Fibroblast of lung (primary cell): ENCODE measurements around the gene MPP3. TPM values are rescaled to one million over a fixed set of nuclear protein-coding genes. Genes with fewer than 3 reads are reported as not detected.

ENCODE experiments used
- DNase-seq, 2 donors: peaks; one replicate each; pipeline versions ENCODE4 v3.0.0 to v3.0.0-alpha.2; 2010; ENCODE audit warnings: low read depth in 2 of 2
- H2AFZ ChIP-seq: 2 replicates; pipeline ENCODE4 v1.5.1; 2012; ENCODE audit warnings: low read length, control low read depth, inconsistent platforms
- H3K27ac ChIP-seq: 2 replicates; pipeline ENCODE4 v1.5.1; 2011; ENCODE audit warnings: low read length, control low read depth; ENCODE audit not compliant: insufficient read depth
- H3K27me3 ChIP-seq: 2 replicates; pipeline ENCODE4 v1.5.1; 2011; ENCODE audit warnings: mild to moderate bottlenecking, low read length; ENCODE audit not compliant: control insufficient read depth, insufficient read depth
- H3K36me3 ChIP-seq: 2 replicates; pipeline ENCODE4 v1.5.1; 2011; ENCODE audit warnings: low read length; ENCODE audit not compliant: control insufficient read depth, insufficient read depth
- H3K4me1 ChIP-seq: 2 replicates; pipeline ENCODE4 v1.5.1; 2011; ENCODE audit warnings: low read length; ENCODE audit not compliant: control insufficient read depth, insufficient read depth; ENCODE audit errors: extremely low read depth
- H3K4me2 ChIP-seq: 2 replicates; pipeline ENCODE4 v1.5.1; 2011; ENCODE audit warnings: low read length, control low read depth; ENCODE audit not compliant: insufficient read depth; ENCODE audit errors: extremely low read depth
- H3K4me3 ChIP-seq, 4 experiments: fragments of 200-600 bp in 1 of 4; sonication (generic) in 1 of 4; replicated peaks in 1 of 4; 2 replicates each; pipeline ENCODE4 v1.5.1; 2011 to 2016; ENCODE audit warnings: low read length in 4 of 4, low read depth in 3 of 4, mild to moderate bottlenecking in 3 of 4, control low read depth in 2 of 4, inconsistent platforms in 1 of 4, mixed read lengths in 1 of 4; ENCODE audit not compliant: insufficient read depth in 1 of 4; ENCODE audit errors: control extremely low read depth in 1 of 4
- H3K79me2 ChIP-seq: 2 replicates; pipeline ENCODE4 v1.5.1; 2012; ENCODE audit warnings: mild to moderate bottlenecking, low read length, inconsistent platforms; ENCODE audit not compliant: control insufficient read depth, insufficient read depth
- H3K9ac ChIP-seq: 2 replicates; pipeline ENCODE4 v1.5.1; 2011; ENCODE audit warnings: mild to moderate bottlenecking, low read length, control low read depth; ENCODE audit not compliant: insufficient read depth
- H3K9me3 ChIP-seq: 2 replicates; pipeline ENCODE4 v1.5.1; 2012; ENCODE audit warnings: low read depth, low read length; ENCODE audit not compliant: control insufficient read depth, insufficient read depth
- H4K20me1 ChIP-seq: 2 replicates; pipeline ENCODE4 v1.5.1; 2011; ENCODE audit warnings: low read length; ENCODE audit not compliant: control insufficient read depth, insufficient read depth; ENCODE audit errors: extremely low read depth
- EZH2 ChIP-seq: IDR thresholded peaks from 2 replicates; pipeline ENCODE4 v1.5.1; 2012; ENCODE audit warnings: low read length, control low read depth, mild to moderate bottlenecking; ENCODE audit errors: missing control alignments
- polyA plus RNA-seq, 2 donors: library from polyadenylated mRNA; depleted of rRNA in 1 of 2; stranded (reverse) in 1 of 2; unstranded in 1 of 2; fragments of >200 nt; gene quantifications; 2 replicates each; pipeline ENCODE4 v1.2.1, GENCODE V29; 2011 to 2012; ENCODE audit warnings: missing spikeins in 1 of 2
- total RNA-seq: library from RNA; depleted of rRNA; stranded (reverse); fragments of >200 nt; gene quantifications from 2 replicates; pipeline ENCODE4 v1.2.1, GENCODE V29; 2014
- TF ChIP-seq, protein P1 (sequence below), 2 donors: IDR thresholded peaks in 1 of 2; conservative IDR thresholded peaks in 1 of 2; 1 replicate in 1 of 2; 2 replicates in 1 of 2; pipeline ENCODE4 v1.5.1; 2011 to 2012; ENCODE audit warnings: low read length in 2 of 2, control low read depth in 1 of 2, inconsistent platforms in 1 of 2, low read depth in 1 of 2, mild to moderate bottlenecking in 1 of 2

Gene MPP3
- total and polyA plus RNA-seq, 2 donors (not counting 1 experiment from before 2014, with no cell fraction given), result 4.6 to 6.9 TPM

DNA sequence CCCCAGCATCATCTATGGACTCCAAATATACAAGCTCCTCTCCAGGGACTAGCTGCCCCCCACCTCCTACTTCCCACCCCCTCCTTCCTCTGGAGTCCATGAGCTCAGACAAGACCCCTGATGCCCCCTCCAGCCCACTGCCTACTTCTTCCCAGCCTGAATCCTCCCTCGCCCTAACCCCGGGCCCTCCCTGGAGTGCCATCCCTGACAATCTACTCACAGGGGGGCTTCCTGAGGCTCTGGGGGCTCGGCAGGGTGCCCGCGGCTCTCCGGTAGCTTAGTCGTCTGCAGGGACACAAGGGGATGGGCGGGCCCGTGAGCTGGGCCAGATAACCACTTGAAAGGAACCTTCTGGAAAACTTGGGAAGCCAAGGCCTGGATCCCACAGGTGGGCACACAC, 15.1 kb downstream of the MPP3 start:
- Histone ChIP-seq H3K9me3 (no peaks in the 10 kb centered on the region), H2AFZ (no peak overlapping the region), H3K36me3 (peaks cover 8% of the 10 kb centered on the region), H3K9ac (no peak overlapping the region), H3K79me2 (no peaks in the 10 kb centered on the region), H3K27me3 (no peaks in the 10 kb centered on the region), H4K20me1 (no peaks in the 10 kb centered on the region), H3K27ac (no peak overlapping the region), H3K4me3 (no peak overlapping the region), H3K4me1 (peaks cover 2% of the 10 kb centered on the region), H3K4me2 (no peak overlapping the region)
- DNase-seq, result no peak
- TF ChIP-seq EZH2, result no peak
- TF ChIP-seq, protein P1, sequence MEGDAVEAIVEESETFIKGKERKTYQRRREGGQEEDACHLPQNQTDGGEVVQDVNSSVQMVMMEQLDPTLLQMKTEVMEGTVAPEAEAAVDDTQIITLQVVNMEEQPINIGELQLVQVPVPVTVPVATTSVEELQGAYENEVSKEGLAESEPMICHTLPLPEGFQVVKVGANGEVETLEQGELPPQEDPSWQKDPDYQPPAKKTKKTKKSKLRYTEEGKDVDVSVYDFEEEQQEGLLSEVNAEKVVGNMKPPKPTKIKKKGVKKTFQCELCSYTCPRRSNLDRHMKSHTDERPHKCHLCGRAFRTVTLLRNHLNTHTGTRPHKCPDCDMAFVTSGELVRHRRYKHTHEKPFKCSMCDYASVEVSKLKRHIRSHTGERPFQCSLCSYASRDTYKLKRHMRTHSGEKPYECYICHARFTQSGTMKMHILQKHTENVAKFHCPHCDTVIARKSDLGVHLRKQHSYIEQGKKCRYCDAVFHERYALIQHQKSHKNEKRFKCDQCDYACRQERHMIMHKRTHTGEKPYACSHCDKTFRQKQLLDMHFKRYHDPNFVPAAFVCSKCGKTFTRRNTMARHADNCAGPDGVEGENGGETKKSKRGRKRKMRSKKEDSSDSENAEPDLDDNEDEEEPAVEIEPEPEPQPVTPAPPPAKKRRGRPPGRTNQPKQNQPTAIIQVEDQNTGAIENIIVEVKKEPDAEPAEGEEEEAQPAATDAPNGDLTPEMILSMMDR (conservative IDR thresholded peaks at IDR 0.05 in 1 of 2, IDR thresholded peaks at IDR 0.05 in 1 of 2; ENCODE audit: low read depth in 1 of 2, low read length in 2 of 2), result no peak

DNA sequence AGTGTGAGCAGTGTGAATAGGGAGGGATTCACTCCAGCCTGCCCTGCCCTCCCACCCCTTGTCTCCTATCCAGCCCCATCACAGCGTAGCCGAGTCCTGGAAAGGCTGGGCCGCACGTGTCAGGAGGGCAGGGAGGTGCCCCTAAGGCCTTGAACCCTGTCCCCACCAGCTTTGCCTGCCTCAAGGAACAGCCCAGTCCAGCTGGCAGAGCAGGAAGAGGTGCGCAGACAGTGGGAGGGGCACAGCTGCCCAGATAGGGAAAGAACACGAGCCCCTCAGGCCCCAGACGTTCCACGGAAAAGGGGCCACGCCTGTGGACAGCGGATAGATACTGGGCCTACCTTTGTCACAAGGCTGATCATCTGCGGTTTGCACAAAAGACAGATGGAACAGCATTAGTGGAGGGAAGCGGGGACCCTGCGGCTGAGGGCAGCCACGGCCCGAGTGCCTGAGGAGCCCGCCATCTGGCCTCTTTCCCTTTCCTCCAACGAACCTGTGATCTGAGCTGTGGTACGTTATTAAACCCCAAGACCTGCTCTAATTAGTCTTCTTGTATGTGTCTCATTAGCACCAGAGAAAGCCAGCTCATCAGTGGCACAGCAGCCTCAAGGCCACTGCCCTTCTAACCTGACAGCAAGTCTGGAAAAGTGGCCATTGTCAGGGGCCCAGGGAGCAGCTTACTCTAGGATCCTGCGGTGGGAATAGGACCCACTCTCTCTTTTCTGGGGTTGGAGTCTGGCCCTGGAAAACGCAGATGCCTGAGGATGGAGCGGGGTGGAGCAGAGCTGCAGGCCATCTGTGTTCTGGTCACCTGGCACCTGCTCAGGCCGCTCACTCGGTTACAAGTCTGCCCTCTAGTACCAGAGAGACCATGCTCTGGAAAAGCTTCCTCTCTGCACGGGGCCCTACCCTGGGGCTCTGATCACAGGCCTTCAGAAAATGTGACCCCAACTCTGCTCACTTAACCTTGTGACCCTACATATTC, 16.3 kb downstream of the MPP3 start:
- H3K36me3 ChIP-seq, result peaks cover 8% of the 10 kb centered on the region
- H3K9ac ChIP-seq, result no peak overlapping the region
- no peak for DNase-seq
- no peak overlapping the region for H3K4me2 ChIP-seq
- no peaks in the 10 kb centered on the region for H4K20me1 ChIP-seq
- TF ChIP-seq, protein P1 (conservative IDR thresholded peaks at IDR 0.05 in 1 of 2, IDR thresholded peaks at IDR 0.05 in 1 of 2; ENCODE audit: low read depth in 1 of 2, low read length in 2 of 2), result no peak
- no peak for TF ChIP-seq EZH2
- H3K9me3 ChIP-seq, result no peaks in the 10 kb centered on the region
- no peak overlapping the region for H3K4me3 ChIP-seq
- no peak overlapping the region for H2AFZ ChIP-seq
- no peak overlapping the region for H3K27ac ChIP-seq
- H3K27me3 ChIP-seq, result no peaks in the 10 kb centered on the region
- peaks cover 2% of the 10 kb centered on the region for H3K4me1 ChIP-seq
- no peaks in the 10 kb centered on the region for H3K79me2 ChIP-seq

DNA sequence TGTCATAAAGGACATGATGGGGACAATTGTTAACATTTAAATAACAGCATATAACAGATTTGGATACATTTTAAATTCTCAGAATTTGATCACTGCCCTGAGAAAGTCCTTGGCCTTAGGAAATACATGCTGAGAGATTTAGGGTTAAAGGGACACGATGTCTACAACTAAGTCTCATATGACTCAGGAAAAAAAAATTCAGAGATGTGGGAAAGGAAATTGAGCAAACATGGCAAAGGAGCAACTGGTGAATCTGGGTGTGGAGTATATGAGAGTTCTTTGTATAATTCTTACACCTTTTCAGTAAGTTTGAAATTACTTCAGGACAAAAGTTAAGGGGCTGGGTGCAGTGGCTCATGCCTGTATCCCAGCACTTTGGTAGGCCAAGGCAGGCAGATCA, 18.2 kb downstream of the MPP3 start:
- no peak for TF ChIP-seq EZH2
- TF ChIP-seq, protein P1 (conservative IDR thresholded peaks at IDR 0.05 in 1 of 2, IDR thresholded peaks at IDR 0.05 in 1 of 2; ENCODE audit: low read depth in 1 of 2, low read length in 2 of 2), result no peak
- Histone ChIP-seq H3K27me3 (no peaks in the 10 kb centered on the region), H4K20me1 (no peaks in the 10 kb centered on the region), H3K79me2 (no peaks in the 10 kb centered on the region), H2AFZ (no peak overlapping the region), H3K4me1 (peaks cover 2% of the 10 kb centered on the region), H3K36me3 (peaks cover 4% of the 10 kb centered on the region), H3K4me2 (peak overlapping the region; percentile 9), H3K4me3 (no peak overlapping the region), H3K27ac (no peak overlapping the region), H3K9me3 (no peaks in the 10 kb centered on the region), H3K9ac (no peak overlapping the region)
- DNase-seq, result peak; percentile 74 to 77
